Smooth muscle cell of the brain vasculature (primary cell): Measurements from ENCODE around the gene TFPT.
"Not testable (repeated sequence)": the region's sequence is repeated elsewhere in the genome, so short reads cannot be mapped to it uniquely, and the experiment has no call there.

Experiments
- DNase-seq: peaks from one replicate; pipeline ENCODE4 v3.0.0-alpha.2; 2012; ENCODE audit warnings: low read depth, low spot score

The TFPT gene

GRCh38 chr19:54124393-54124792, 8.9 kb upstream of the TFPT start:
- no peak for DNase-seq

GRCh38 chr19:54123682-54124081, 8.2 kb upstream of the TFPT start:
- no peak for DNase-seq

- DNase-seq, result no peak
Observed at GRCh38 chr19:54121259-54121658, 5.8 kb upstream of the TFPT start.

GRCh38 chr19:54114340-54115108, 933 bp downstream of the TFPT start:
- DNase-seq, result no peak

GRCh38 chr19:54109651-54110050, 5.8 kb downstream of the TFPT start:
- no peak for DNase-seq

GRCh38 chr19:54108496-54108895, 7.0 kb downstream of the TFPT start:
- no peak for DNase-seq

- no peak for DNase-seq
Observed at GRCh38 chr19:54107876-54108490, 7.5 kb downstream of the TFPT start.

- no peak for DNase-seq
Observed at GRCh38 chr19:54106716-54107115, 8.7 kb downstream of the TFPT start.

GRCh38 chr19:54105796-54106195, 9.7 kb downstream of the TFPT start:
- DNase-seq, result no peak

GRCh38 chr19:54104998-54105715, 10.3 kb downstream of the TFPT start:
- DNase-seq, result no peak

GRCh38 chr19:54102421-54103169, 12.9 kb downstream of the TFPT start, which contains the start of gene NDUFA3:
Gene NDUFA3, plus strand, starts transcription at chr19:54102855. Its CDS starts 24 bp downstream, at chr19:54102879.
- peak; percentile 98 for DNase-seq

GRCh38 chr19:54100561-54100960, 14.9 kb downstream of the TFPT start, which contains the start of gene OSCAR:
Gene OSCAR, minus strand, starts transcription at chr19:54100803. Its CDS starts 11 bp downstream, at chr19:54100792.
- DNase-seq, result no peak

GRCh38 chr19:54099903-54100255, 15.6 kb downstream of the TFPT start:
- DNase-seq, result not testable (repeated sequence)

- no peak for DNase-seq
Observed at GRCh38 chr19:54099190-54099902, 16.1 kb downstream of the TFPT start.

- no peak for DNase-seq
Observed at GRCh38 chr19:54096617-54097106, 18.8 kb downstream of the TFPT start.

- DNase-seq, result not testable (repeated sequence)
Observed at GRCh38 chr19:54095859-54096616, 19.4 kb downstream of the TFPT start.

GRCh38 chr19:54095136-54095858, 20.2 kb downstream of the TFPT start:
- DNase-seq, result no peak

- DNase-seq, result no peak
Observed at GRCh38 chr19:54094426-54095000, 20.9 kb downstream of the TFPT start.

GRCh38 chr19:54084410-54084809, 31.0 kb downstream of the TFPT start:
- DNase-seq, result no peak
